HPDE6-E6E7 (cell line): ENCODE data around the gene IER3.

Experiments
- DNase-seq: peaks from one replicate; pipeline ENCODE4 v3.0.0; 2011; ENCODE audit warnings: missing footprints; ENCODE audit errors: extremely low spot score

IER3 gene

GRCh38 chr6:30747902-30748769, 3.8 kb upstream of the IER3 start:
- DNase-seq = no peak

- DNase-seq = no peak
Observed at GRCh38 chr6:30747300-30747687, 2.9 kb upstream of the IER3 start.

- DNase-seq = no peak
Observed at GRCh38 chr6:30743099-30744053, 971 bp downstream of the IER3 start.

GRCh38 chr6:30742316-30743098, 1.8 kb downstream of the IER3 start, which contains the start of gene FLOT1:
TSS of gene FLOT1 (minus strand) at chr6:30742687. CDS start at chr6:30742189, 498 bp downstream.
- peak; percentile 92 for DNase-seq

GRCh38 chr6:30741789-30742315, 2.5 kb downstream of the IER3 start:
- no peak for DNase-seq

GRCh38 chr6:30741063-30741779, 3.1 kb downstream of the IER3 start:
- no peak for DNase-seq

- no peak for DNase-seq
Observed at GRCh38 chr6:30740540-30740870, 3.8 kb downstream of the IER3 start.

- no peak for DNase-seq
Observed at GRCh38 chr6:30738532-30738931, 5.8 kb downstream of the IER3 start.

GRCh38 chr6:30735668-30736314, 8.6 kb downstream of the IER3 start:
- DNase-seq = no peak

GRCh38 chr6:30732237-30732943, 12.0 kb downstream of the IER3 start:
- DNase-seq = no peak

GRCh38 chr6:30730601-30731435, 13.5 kb downstream of the IER3 start:
- DNase-seq = peak; percentile 93

- no peak for DNase-seq
Observed at GRCh38 chr6:30727920-30728553, 16.3 kb downstream of the IER3 start.

- no peak for DNase-seq
Observed at GRCh38 chr6:30726506-30727413, 17.6 kb downstream of the IER3 start.

GRCh38 chr6:30725713-30726505, 18.4 kb downstream of the IER3 start:
- DNase-seq = no peak

GRCh38 chr6:30724906-30725667, 19.3 kb downstream of the IER3 start:
- DNase-seq = no peak
